NCI-H146 treated with DMSO at 0.1 percent for 48 hours (cell line): ENCODE data around the gene TIAM1.

Experiments
- DNase-seq: peaks from one replicate; lab custom pipeline; 2025; ENCODE audit not compliant: unreplicated experiment; lab: John Stamatoyannopoulos, UW

Gene TIAM1

GRCh38 chr21:31286621-31287020 lies 57.4 kb downstream of the TIAM1 start:
- DNase-seq: no peak

GRCh38 chr21:31284797-31285397 lies 59.2 kb downstream of the TIAM1 start:
- DNase-seq: no peak

GRCh38 chr21:31283025-31283424 lies 61.0 kb downstream of the TIAM1 start:
- no peak for DNase-seq

DNA sequence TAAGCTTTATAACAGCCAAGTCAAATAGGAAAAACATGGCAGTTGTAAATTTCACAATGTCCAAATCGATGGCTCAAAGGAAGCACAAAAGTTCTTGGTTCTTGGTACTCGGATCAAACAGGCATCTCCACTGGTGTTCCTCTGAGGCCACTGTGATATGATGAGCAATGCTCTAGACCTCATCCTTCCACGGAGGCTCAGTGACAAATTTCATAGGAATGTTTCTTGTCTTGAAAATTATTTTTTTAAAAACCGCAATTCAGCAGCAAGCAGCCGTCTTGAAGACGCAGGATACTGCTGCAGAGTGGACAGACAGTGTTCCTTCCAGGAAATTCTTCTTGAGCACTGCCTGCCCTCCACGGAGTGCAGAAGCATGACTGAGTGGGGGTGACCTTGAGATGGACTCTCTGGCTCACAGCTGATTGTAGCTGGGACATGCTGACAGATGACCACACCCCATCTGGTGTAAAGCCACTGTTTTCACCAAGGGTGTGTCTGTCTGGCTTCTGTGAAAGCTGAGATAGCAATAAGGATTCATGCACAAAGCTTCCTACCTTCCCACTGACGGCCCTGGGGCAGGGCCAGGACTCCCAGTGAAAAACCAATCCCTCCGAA lies 61.9 kb downstream of the TIAM1 start:
- DNase-seq: no peak

DNA sequence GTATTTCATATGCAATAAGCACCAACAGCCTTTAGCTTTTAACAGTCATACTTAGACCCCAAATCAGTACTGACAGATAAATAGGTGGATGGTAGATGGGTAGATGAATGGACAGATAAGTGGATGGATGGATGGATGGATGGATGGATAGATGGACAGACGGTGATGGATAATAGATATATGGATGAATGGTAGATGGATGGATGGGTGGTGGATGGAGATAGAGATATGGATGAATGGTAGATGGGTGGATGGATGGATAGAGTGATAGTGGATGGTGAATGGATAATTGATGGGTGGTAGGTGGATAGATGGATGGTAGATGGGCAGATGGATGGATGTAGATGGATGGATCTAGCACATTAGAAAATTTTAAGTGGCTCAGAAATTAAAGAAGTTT lies 62.5 kb downstream of the TIAM1 start:
- no peak for DNase-seq

- DNase-seq: no peak
Observed at GRCh38 chr21:31279986-31280385, 64.1 kb downstream of the TIAM1 start.

DNA sequence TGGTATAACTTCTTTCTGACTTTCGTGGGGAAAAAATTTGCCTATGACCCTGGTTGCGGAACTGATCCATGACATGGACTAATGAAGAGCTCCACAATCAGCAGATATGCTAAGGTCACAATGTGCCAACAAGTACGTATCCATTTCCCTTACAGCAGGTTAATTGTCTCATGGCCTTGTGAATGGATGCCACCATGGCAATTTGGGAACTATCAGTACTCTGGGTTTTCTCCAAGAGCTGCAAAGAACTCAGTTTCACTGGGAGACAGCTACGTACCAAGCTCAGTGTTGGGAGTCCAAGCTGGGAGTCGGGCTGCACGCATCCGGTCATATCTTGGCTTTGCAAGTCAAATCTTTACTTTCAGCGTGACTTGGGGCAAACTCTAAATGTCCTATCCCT lies 64.8 kb downstream of the TIAM1 start:
- DNase-seq: no peak

DNA sequence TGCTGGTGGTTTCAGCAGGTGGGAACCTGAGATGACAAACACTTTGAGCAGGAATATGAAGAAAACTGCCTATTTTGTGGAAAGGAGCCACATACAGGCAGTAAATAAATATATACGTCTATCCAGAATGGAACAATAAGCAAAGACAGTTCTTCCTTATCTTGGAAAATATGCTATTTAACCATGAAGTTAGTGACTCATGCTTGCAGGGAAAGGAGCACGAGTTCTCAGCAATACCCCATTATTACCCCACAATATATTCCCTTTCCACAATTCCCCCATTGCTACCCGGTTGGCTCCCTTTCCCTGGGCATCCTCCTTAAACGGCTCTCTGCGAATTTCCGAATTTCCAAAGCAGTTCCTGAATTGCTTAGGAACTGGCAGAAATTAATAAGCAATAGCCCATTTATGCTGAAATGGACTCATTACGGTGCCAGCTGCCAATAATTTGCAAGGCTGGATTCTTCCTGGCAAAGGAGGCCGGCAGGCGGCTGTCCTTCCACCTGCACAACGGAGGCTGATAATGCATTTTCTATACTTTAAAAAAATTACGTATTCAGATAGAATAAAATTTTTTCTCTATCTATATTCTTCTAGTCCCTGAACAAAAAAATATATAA lies 65.4 kb downstream of the TIAM1 start:
- no peak for DNase-seq

DNA sequence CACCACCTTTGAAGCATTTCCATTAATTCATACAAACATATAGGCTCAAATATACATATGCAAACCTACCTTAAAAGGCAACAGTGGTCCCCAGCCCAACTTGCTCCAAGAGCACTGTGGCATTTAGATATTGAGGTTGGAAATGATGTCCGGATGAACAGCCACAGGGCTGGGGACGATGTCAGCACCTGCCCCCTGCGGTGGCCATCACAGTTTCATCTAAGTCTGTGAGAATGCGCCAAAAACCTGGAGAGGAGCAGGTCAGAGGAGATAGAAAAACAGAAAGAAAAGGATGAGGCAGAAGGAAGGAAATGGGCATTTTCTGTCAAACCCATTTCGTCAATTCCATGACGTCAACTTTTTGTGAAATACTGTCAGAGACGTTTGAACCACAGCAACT lies 67.4 kb downstream of the TIAM1 start:
- no peak for DNase-seq

DNA sequence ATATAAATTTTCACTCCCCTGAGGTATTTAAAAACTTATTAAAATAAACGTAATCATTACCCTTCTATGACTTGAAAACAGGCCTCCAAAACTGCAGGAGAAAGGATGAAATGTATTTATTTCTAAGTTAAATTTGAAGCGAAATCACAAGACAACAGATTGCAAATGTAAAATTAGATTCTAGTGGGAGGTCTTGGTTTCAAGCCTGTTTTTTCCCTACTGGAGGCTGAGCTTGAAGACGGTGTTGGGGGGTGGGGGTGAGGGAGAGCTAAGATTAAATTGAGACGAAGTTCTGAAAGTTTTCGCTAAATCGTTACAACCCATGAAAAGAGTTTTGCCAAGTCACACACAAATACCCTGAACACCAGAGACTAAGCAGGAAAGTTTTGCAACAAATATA lies 68.2 kb downstream of the TIAM1 start:
- DNase-seq: no peak

DNA sequence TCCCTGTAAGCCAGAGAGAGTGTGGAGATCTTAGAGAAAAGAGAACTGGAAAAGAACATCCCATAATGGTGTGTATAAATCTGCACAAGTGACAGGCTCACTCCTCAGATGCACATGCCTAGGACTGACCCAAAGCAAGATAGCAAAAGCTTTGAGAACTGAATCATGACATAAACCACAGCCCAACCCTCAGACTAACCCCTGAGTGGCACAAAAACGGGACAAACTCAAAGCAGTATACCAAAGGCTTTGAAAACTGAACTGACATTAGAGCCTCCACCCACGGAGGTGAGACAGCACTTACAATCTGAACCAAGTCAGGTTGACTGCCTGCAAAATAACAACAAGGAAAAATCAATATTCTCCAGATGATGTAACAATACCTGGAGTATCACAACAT lies 70.8 kb downstream of the TIAM1 start:
- DNase-seq: no peak

GRCh38 chr21:31268090-31268489 lies 76.0 kb downstream of the TIAM1 start:
- no peak for DNase-seq

DNA sequence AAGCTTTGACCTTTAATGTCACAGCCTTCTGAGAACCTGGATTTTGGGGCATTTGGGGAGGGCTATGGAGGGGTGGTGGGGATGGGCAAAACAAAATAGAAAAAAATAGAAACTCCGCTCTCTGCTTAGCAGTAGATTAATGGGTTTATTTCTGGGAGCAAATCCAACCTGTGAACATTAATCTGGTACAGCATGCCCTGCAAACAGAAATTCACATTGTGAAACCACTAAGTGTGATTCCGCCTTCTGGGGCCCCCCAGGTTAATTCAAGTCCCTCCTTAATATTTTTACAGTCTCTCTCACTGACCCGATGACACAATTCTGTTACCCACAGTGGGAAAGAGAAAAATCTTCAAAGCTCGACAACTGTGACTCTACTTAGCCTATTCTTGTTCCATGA lies 76.4 kb downstream of the TIAM1 start:
- no peak for DNase-seq

DNA sequence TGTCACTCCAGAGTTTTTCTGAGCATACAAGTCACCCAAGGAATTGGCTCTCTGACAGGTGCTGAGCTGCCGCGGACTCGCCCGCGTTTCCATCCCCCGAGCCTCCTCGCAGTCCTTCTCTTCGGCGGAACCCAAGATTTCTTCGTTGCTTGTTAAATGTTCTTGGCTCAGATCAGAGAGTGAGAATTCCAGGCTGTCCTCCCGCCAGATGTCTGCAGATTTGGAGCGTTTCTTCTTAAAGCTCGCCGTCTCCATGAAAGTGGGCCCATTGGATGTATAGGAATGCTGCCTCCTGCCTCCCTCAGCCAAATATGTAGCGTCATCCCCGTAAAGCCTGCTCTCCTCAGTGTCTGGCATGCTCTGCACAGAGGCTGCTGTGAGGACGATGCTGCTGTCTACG lies 77.8 kb downstream of the TIAM1 start:
- DNase-seq: no peak

GRCh38 chr21:31265366-31266013 lies 78.6 kb downstream of the TIAM1 start:
- DNase-seq: no peak

DNA sequence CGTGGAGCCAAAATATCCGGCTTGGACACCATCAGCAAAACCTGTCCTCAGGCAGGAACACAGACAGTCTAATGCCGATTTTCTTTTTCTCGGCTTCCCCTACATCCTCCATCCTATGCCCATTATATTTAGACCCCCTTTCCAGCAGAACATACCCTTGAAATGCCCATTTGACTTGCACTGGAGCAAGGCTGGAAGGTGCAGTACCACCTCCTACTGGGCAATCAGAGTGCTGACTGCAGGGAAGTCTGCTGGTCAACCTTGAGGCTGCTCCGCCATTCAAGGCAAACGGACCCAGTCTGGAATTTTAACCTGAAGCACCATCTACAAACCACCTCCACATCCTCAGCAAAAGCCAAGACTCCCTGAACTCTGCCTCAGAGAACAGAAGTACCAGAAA lies 79.5 kb downstream of the TIAM1 start:
- no peak for DNase-seq

DNA sequence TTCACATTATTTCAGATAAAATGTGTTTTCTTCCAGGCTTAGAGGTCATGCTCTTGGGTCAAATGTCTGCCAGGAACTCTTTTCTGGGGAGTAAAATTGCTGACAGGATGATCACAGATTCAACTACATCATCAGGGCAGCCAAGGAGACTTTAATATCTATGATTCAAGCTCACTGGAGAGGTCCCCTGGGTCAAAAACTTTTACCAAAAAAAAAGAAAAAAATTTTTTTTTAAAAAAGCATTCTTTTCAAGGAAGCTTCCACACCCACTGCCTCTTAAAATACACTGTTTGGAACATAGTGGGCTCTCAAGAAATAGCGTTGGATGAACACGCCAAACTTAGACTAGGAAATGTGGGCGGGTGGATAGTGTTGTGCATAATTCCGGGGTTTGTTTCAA lies 81.3 kb downstream of the TIAM1 start:
- DNase-seq: no peak

GRCh38 chr21:31261759-31262158 lies 82.3 kb downstream of the TIAM1 start:
- no peak for DNase-seq

DNA sequence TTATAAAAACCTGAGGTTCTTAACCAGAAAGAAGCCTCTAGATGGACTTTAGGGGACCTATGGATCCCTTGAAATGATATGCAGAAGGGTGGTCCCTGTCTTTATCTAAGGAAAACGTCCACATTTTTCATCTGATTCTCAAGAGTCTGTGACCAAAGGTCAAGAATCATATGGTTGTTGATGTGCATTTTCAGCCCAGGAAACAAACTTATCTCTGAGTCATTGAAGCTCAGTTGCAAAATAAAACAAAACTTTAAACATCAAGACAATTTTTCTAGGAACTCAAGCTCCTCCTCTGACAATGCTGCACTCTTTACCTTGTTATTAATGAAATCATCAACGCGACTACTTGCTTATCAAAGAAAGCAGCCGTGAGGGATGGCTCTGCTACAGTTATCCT lies 83.3 kb downstream of the TIAM1 start:
- DNase-seq: no peak

GRCh38 chr21:31258073-31258472 lies 86.0 kb downstream of the TIAM1 start:
- DNase-seq: no peak

DNA sequence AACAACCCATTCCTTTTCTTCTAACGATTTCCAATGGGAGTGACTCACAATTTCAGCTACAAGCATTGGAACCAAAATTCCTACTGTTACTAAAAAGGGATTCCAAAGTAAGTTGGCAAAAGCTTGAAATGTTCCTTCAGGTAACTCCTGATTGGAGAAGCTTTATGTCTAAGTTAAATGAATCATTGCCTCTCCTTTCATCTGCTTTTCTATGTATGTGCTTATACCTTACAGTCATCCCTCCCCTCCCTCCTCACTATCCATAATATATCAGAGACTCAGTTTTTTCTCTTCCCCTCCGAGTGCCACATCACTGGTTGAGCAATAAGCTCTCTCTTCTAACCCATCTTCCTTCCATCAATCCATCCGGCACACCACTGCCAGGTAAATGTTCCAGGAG lies 86.8 kb downstream of the TIAM1 start:
- DNase-seq: no peak

- DNase-seq: no peak
Observed at GRCh38 chr21:31255896-31256295, 88.2 kb downstream of the TIAM1 start.
